A673 (cell line): ENCODE results near the gene NPEPL1.

Source experiments
- EZH2 ChIP-seq: fragments of 200-600 bp; sonication (generic); IDR thresholded peaks from 2 replicates; pipeline ENCODE4 v1.6.1; 2017; ENCODE audit warnings: borderline replicate concordance, low read depth, mild to moderate bottlenecking, mixed read lengths, antibody characterized with exemption, low read length; ENCODE audit not compliant: poor library complexity, severe bottlenecking
- TF ChIP-seq, protein P1 (sequence below): fragments of 300-800, 200-600 bp; sonication (generic); conservative IDR thresholded peaks from 2 replicates; pipeline ENCODE4 v1.5.1; 2017; ENCODE audit warnings: low read depth, mild to moderate bottlenecking, antibody characterized with exemption, low read length, moderate library complexity, mixed read lengths

DNA sequence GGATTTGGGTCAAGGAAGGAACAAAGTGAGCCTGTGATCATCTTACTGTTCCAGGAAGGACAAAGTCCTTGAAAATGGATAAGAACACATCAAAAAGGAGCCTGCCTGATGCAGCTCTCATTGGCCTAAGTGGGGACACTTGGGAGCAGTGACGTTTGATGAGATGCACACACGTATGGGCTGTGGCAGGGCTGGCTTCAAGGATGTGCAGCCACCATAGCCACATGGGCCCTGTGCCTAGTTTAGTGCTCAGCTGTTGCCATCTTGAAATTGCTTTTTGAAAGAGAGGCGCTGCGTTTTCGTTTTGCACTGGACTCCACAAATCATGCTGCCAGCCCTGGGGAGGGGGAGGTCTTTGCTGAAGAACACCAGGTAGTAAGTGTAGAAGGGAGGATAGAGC, 6.6 kb upstream of the NPEPL1 start:
- TF ChIP-seq, protein P1, sequence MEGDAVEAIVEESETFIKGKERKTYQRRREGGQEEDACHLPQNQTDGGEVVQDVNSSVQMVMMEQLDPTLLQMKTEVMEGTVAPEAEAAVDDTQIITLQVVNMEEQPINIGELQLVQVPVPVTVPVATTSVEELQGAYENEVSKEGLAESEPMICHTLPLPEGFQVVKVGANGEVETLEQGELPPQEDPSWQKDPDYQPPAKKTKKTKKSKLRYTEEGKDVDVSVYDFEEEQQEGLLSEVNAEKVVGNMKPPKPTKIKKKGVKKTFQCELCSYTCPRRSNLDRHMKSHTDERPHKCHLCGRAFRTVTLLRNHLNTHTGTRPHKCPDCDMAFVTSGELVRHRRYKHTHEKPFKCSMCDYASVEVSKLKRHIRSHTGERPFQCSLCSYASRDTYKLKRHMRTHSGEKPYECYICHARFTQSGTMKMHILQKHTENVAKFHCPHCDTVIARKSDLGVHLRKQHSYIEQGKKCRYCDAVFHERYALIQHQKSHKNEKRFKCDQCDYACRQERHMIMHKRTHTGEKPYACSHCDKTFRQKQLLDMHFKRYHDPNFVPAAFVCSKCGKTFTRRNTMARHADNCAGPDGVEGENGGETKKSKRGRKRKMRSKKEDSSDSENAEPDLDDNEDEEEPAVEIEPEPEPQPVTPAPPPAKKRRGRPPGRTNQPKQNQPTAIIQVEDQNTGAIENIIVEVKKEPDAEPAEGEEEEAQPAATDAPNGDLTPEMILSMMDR, result no peak
- no peak for TF ChIP-seq EZH2
